CD4-positive, alpha-beta T cell (primary cell): ENCODE data around the gene B3GLCT. TPM values are rescaled to one million over a fixed set of nuclear protein-coding genes. Genes with fewer than 3 reads are reported as not detected.

Experiments
- ATAC-seq: fragments of 200-7000 bp; cut with Tn5 transposase; one replicate; pipeline ENCODE4 v1.10.0; 2022; ENCODE audit warnings: mild to moderate bottlenecking; ENCODE audit not compliant: poor library complexity
- CTCF ChIA-PET: fragments of 350-600 bp; sonication (Branson Sonifier 250); formaldehyde crosslinking; loops from one replicate; lab custom pipeline; 2021; ENCODE audit warnings: antibody characterized with exemption, inconsistent platforms; lab: Charles Lee
- POLR2A ChIA-PET: fragments of 350-600 bp; sonication (Branson Sonifier 250); formaldehyde crosslinking; loops from one replicate; lab custom pipeline; 2021; ENCODE audit warnings: antibody characterized with exemption, inconsistent platforms; lab: Charles Lee
- DNase-seq, 14 experiments: peaks; one replicate each; pipeline ENCODE4 v3.0.0-alpha.2; 2013 to 2020; ENCODE audit warnings: mixed read lengths in 2 of 14
- H3K27ac ChIP-seq, 2 donors: one replicate each; pipeline versions ENCODE4 v1.5.1 to v1.7.0; 2013; ENCODE audit warnings: low read length in 2 of 2, low read depth in 1 of 2, mild to moderate bottlenecking in 1 of 2
- H3K27me3 ChIP-seq, 2 experiments: 1 replicate in 1 of 2; 2 replicates in 1 of 2; pipeline versions ENCODE4 v1.6.1 to v1.7.0; 2013; ENCODE audit warnings: low read length in 2 of 2, control low read depth in 1 of 2, mild to moderate bottlenecking in 1 of 2, moderate library complexity in 1 of 2; ENCODE audit not compliant: insufficient read depth in 2 of 2, control insufficient read depth in 1 of 2
- H3K36me3 ChIP-seq: one replicate; pipeline ENCODE4 v1.6.1; 2013; ENCODE audit warnings: low read length, control low read depth; ENCODE audit not compliant: insufficient read depth
- H3K4me1 ChIP-seq: one replicate; pipeline ENCODE4 v1.6.1; 2013; ENCODE audit warnings: low read length, control low read depth; ENCODE audit not compliant: insufficient read depth
- H3K4me3 ChIP-seq: one replicate; pipeline ENCODE4 v1.5.1; 2013; ENCODE audit warnings: mild to moderate bottlenecking, low read length, moderate library complexity
- H3K9me3 ChIP-seq, 2 experiments: 1 replicate in 1 of 2; 2 replicates in 1 of 2; pipeline versions ENCODE4 v1.6.1 to v1.7.0; 2013; ENCODE audit warnings: low read length in 2 of 2, mild to moderate bottlenecking in 2 of 2, control low read depth in 1 of 2, moderate library complexity in 1 of 2; ENCODE audit not compliant: control insufficient read depth in 1 of 2, insufficient read depth in 1 of 2
- H3K27ac Mint-ChIP-seq: one replicate; pipeline ENCODE4 v1.8.0; 2020; ENCODE audit warnings: mixed read lengths
- H3K27me3 Mint-ChIP-seq: one replicate; pipeline ENCODE4 v1.8.0; 2021; ENCODE audit warnings: mixed read lengths
- H3K36me3 Mint-ChIP-seq: one replicate; pipeline ENCODE4 v1.8.0; 2021; ENCODE audit warnings: low read depth, mixed read lengths
- H3K4me1 Mint-ChIP-seq: one replicate; pipeline ENCODE4 v1.8.0; 2021; ENCODE audit warnings: low read depth, mixed read lengths
- H3K4me3 Mint-ChIP-seq: one replicate; pipeline ENCODE4 v1.8.0; 2020; ENCODE audit warnings: mild to moderate bottlenecking, mixed read lengths
- H3K9me3 Mint-ChIP-seq: one replicate; pipeline ENCODE4 v1.8.0; 2020; ENCODE audit warnings: mixed read lengths
- intact Hi-C, 2 experiments: fragments of 100-400 bp; cut with DNase I in 1 of 2; cut with micrococcal nuclease in 1 of 2; formaldehyde crosslinking; loops; one replicate each; pipeline versions ENCODE4 v1.15.1 to v1.9.0; 2023 to 2025; cut with DNase I, micrococcal nuclease
- total RNA-seq, 174 experiments: library from RNA in 2 of 174; stranded (reverse) in 2 of 174; gene quantifications; one replicate each; pipeline ENCODE4 v1.2.3 and lab custom pipeline; 2021 to 2026
- TF ChIP-seq, protein P1 (sequence below): fragments of 200-600 bp; IDR thresholded peaks from one replicate; pipeline ENCODE4 v1.8.0; 2022; ENCODE audit warnings: antibody characterized with exemption, mild to moderate bottlenecking

The B3GLCT gene
- total RNA-seq, 2 experiments from 2014 or later, result 3.2 to 3.7 TPM

GRCh38 chr13:31351376-31351775 is 151.6 kb downstream of the B3GLCT start:
- H3K36me3 ChIP-seq, result no peaks in the 10 kb centered on the region
- ChIA-PET POLR2A (no interaction called here), CTCF (no interaction called here)
- intact Hi-C loops, result no loop called here
- DNase-seq, result no peak
- H3K27me3 Mint-ChIP-seq, result peaks cover 10% of the 10 kb centered on the region
- ATAC-seq, result no peak
- TF ChIP-seq, protein P1, sequence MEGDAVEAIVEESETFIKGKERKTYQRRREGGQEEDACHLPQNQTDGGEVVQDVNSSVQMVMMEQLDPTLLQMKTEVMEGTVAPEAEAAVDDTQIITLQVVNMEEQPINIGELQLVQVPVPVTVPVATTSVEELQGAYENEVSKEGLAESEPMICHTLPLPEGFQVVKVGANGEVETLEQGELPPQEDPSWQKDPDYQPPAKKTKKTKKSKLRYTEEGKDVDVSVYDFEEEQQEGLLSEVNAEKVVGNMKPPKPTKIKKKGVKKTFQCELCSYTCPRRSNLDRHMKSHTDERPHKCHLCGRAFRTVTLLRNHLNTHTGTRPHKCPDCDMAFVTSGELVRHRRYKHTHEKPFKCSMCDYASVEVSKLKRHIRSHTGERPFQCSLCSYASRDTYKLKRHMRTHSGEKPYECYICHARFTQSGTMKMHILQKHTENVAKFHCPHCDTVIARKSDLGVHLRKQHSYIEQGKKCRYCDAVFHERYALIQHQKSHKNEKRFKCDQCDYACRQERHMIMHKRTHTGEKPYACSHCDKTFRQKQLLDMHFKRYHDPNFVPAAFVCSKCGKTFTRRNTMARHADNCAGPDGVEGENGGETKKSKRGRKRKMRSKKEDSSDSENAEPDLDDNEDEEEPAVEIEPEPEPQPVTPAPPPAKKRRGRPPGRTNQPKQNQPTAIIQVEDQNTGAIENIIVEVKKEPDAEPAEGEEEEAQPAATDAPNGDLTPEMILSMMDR, result no peak
- H3K27ac ChIP-seq, result no peak overlapping the region
- H3K4me3 ChIP-seq, result no peak overlapping the region
- H3K36me3 Mint-ChIP-seq, result no peaks in the 10 kb centered on the region
- H3K27me3 ChIP-seq, result peaks cover 0 to 3% of the 10 kb centered on the region in 2 experiments
- peaks cover 0 to 16% of the 10 kb centered on the region in 2 experiments for H3K9me3 ChIP-seq
- H3K9me3 Mint-ChIP-seq, result peaks cover 13% of the 10 kb centered on the region
- H3K4me1 Mint-ChIP-seq, result no peaks in the 10 kb centered on the region
- H3K27ac Mint-ChIP-seq, result no peak overlapping the region
- no peaks in the 10 kb centered on the region for H3K4me1 ChIP-seq
- no peak overlapping the region for H3K4me3 Mint-ChIP-seq

DNA sequence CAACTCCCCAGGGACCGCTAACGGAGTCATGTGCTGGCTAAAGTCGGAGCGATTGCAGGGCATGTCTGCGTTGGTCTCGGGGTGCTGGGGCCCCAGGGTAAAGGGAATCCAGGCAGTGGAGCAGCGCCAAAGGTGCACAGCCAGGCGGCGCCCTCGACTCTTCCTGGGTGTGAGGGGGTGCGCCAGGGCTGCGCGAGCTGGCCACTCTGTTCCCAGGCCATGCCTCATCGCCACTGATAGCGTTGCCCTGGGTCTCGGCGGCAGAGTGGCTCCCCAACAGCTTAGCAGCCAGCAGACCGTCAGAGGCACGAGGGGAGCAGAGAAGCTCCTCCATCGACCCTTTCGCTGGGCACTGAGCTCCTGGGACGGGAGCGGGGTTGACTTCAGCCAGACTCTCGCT is 152.7 kb downstream of the B3GLCT start:
- intact Hi-C loops, result no loop called here
- H3K9me3 ChIP-seq, result peaks cover 0 to 21% of the 10 kb centered on the region in 2 experiments
- H3K4me1 ChIP-seq, result no peaks in the 10 kb centered on the region
- no peak for ATAC-seq
- Mint-ChIP-seq H3K36me3 (no peaks in the 10 kb centered on the region), H3K27me3 (peaks cover 10% of the 10 kb centered on the region), H3K9me3 (peaks cover 13% of the 10 kb centered on the region), H3K27ac (no peak overlapping the region), H3K4me1 (no peaks in the 10 kb centered on the region), H3K4me3 (no peak overlapping the region)
- ChIA-PET CTCF (no interaction called here), POLR2A (no interaction called here)
- no peak overlapping the region for H3K4me3 ChIP-seq
- DNase-seq, result no peak
- peaks cover 0 to 3% of the 10 kb centered on the region in 2 experiments for H3K27me3 ChIP-seq
- no peak overlapping the region for H3K27ac ChIP-seq
- TF ChIP-seq, protein P1, result no peak
- no peaks in the 10 kb centered on the region for H3K36me3 ChIP-seq

- intact Hi-C loops, result no loop called here
- H3K9me3 ChIP-seq, result peaks cover 0 to 21% of the 10 kb centered on the region in 2 experiments
- H3K27me3 ChIP-seq, result peaks cover 0 to 3% of the 10 kb centered on the region in 2 experiments
- H3K4me3 ChIP-seq, result no peak overlapping the region
- peaks cover 10% of the 10 kb centered on the region for H3K27me3 Mint-ChIP-seq
- ChIA-PET POLR2A (no interaction called here), CTCF (no interaction called here)
- no peaks in the 10 kb centered on the region for H3K36me3 Mint-ChIP-seq
- no peaks in the 10 kb centered on the region for H3K36me3 ChIP-seq
- H3K27ac ChIP-seq, result no peak overlapping the region
- DNase-seq, result no peak
- TF ChIP-seq, protein P1, result no peak
- peaks cover 13% of the 10 kb centered on the region for H3K9me3 Mint-ChIP-seq
- H3K27ac Mint-ChIP-seq, result no peak overlapping the region
- H3K4me1 Mint-ChIP-seq, result no peaks in the 10 kb centered on the region
- no peaks in the 10 kb centered on the region for H3K4me1 ChIP-seq
- no peak for ATAC-seq
- H3K4me3 Mint-ChIP-seq, result no peak overlapping the region
Measured at GRCh38 chr13:31355001-31355400, 155.2 kb downstream of the B3GLCT start.
